ENCODE results near the gene GLIS1. TPM values are rescaled to one million over a fixed set of nuclear protein-coding genes. Genes with fewer than 3 reads are reported as not detected.
A peak's percentile ranks its signal among the peaks of the same experiment; 100 is the strongest.

The GLIS1 gene
- total and polyA plus RNA-seq, 2 experiments from 2014 or later, result 0.26 to 0.31 TPM

GRCh38 chr1:53462193-53462592 is 276.8 kb downstream of the GLIS1 start:
- no peaks in the 10 kb centered on the region for H3K36me3 Mint-ChIP-seq (ENCODE audit: low read depth)
- H3K4me3 Mint-ChIP-seq, result no peak overlapping the region
- Histone ChIP-seq H2AFZ (peak overlapping the region; percentile 18; the same call in 1 of the 2 replicates), H4K20me1 (replicated peaks; ENCODE audit: insufficient read depth) (no peaks in the 10 kb centered on the region), H3K4me2 (no peak overlapping the region), H3K79me2 (replicated peaks; ENCODE audit: insufficient read depth) (no peaks in the 10 kb centered on the region), H3K4me3 (no peak overlapping the region), H3K27me3 (ENCODE audit: insufficient read depth) (no peaks in the 10 kb centered on the region), H3K4me1 (ENCODE audit: insufficient read depth) (no peaks in the 10 kb centered on the region), H3F3A (replicated peaks; ENCODE audit: low read depth) (peaks cover 8% of the 10 kb centered on the region), H3K9me2 (ENCODE audit: insufficient read depth) (no peaks in the 10 kb centered on the region), H3K27ac (ENCODE audit: low read depth) (no peak overlapping the region), H3K36me3 (ENCODE audit: insufficient read depth) (no peaks in the 10 kb centered on the region; the same call in 1 of the 2 replicates)
- peaks cover 6% of the 10 kb centered on the region for H3K4me1 Mint-ChIP-seq
- no peak for TF ChIP-seq EZH2 (IDR thresholded peaks at IDR 0.05; ENCODE audit: low read depth, unreplicated experiment)
- no peak for TF ChIP-seq JUNB (IDR thresholded peaks at IDR 0.05; ENCODE audit: unreplicated experiment)
- no peak for TF ChIP-seq EZH2phosphoT487 (IDR thresholded peaks at IDR 0.05; ENCODE audit: unreplicated experiment)
- no peak for TF ChIP-seq REST (IDR thresholded peaks at IDR 0.05; ENCODE audit: unreplicated experiment)
- no peak for TF ChIP-seq ETS1 (IDR thresholded peaks at IDR 0.05)
- TF ChIP-seq ZNF331 (CRISPR knock-in tag; IDR thresholded peaks at IDR 0.05; ENCODE audit: low read depth), result no peak
- no peak for TF ChIP-seq CTCF (conservative IDR thresholded peaks at IDR 0.05; ENCODE audit: low read depth in 2 of 2)
- no peak for TF ChIP-seq NANOG (IDR thresholded peaks at IDR 0.05; ENCODE audit: borderline replicate concordance)
- no peak for TF ChIP-seq CREB1 (CRISPR knock-in tag; IDR thresholded peaks at IDR 0.05; ENCODE audit: low read depth)
- TF ChIP-seq POLR2AphosphoS5 (IDR thresholded peaks at IDR 0.05; ENCODE audit: low read depth), result no peak
- no peak for TF ChIP-seq ZNF114 (CRISPR knock-in tag; IDR thresholded peaks at IDR 0.05)
- TF ChIP-seq ZNF462 (CRISPR knock-in tag; IDR thresholded peaks at IDR 0.05), result no peak
- TF ChIP-seq STAT1 (IDR thresholded peaks at IDR 0.05; ENCODE audit: unreplicated experiment), result no peak
- H3K27ac Mint-ChIP-seq, result no peak overlapping the region
- DNase-seq (ENCODE audit: low spot score) (no peak), ATAC-seq (no peak)
- H3K27me3 Mint-ChIP-seq (ENCODE audit: insufficient read depth, low read depth, poor library complexity), result peaks cover 9% of the 10 kb centered on the region
- H3K9me3 Mint-ChIP-seq, result no peaks in the 10 kb centered on the region

Measured in GM23338 (cell line).